Fibroblast of pulmonary artery (primary cell): ENCODE data around the gene DENND5B.

Experiments
- DNase-seq: peaks from one replicate; pipeline ENCODE4 v3.0.0-alpha.2; 2010; ENCODE audit warnings: low read depth
- H3K4me3 ChIP-seq: replicated peaks from 2 replicates; pipeline ENCODE4 v1.5.1; 2011; ENCODE audit warnings: low read depth, mild to moderate bottlenecking, control low read depth, low read length, moderate library complexity
- TF ChIP-seq, protein P1 (sequence below): IDR thresholded peaks from 2 replicates; pipeline ENCODE4 v1.5.1; 2011; ENCODE audit warnings: mild to moderate bottlenecking, control low read depth, low read length, inconsistent platforms; ENCODE audit errors: missing control alignments

The DENND5B gene

DNA sequence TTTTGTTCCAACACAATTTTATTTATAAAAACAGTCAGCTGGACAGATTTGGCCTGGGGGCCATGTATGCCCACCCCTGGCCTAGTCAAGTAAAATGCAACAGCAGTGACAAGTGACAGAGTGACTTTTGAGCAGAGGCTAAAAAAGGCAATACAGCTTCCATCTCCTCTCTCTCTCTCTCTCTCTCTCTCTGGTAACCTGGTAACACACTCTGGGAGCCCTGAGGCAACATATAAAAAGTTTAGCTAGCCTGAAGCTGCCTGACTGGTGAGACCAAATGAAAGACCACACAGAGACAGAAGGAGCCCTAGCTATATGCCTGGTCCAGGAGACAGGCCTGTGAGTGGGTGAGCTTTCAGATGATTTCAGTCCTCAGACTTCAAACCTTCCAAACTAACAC, 105.4 kb downstream of the DENND5B start:
- TF ChIP-seq, protein P1, sequence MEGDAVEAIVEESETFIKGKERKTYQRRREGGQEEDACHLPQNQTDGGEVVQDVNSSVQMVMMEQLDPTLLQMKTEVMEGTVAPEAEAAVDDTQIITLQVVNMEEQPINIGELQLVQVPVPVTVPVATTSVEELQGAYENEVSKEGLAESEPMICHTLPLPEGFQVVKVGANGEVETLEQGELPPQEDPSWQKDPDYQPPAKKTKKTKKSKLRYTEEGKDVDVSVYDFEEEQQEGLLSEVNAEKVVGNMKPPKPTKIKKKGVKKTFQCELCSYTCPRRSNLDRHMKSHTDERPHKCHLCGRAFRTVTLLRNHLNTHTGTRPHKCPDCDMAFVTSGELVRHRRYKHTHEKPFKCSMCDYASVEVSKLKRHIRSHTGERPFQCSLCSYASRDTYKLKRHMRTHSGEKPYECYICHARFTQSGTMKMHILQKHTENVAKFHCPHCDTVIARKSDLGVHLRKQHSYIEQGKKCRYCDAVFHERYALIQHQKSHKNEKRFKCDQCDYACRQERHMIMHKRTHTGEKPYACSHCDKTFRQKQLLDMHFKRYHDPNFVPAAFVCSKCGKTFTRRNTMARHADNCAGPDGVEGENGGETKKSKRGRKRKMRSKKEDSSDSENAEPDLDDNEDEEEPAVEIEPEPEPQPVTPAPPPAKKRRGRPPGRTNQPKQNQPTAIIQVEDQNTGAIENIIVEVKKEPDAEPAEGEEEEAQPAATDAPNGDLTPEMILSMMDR = no peak
- no peak for DNase-seq

DNA sequence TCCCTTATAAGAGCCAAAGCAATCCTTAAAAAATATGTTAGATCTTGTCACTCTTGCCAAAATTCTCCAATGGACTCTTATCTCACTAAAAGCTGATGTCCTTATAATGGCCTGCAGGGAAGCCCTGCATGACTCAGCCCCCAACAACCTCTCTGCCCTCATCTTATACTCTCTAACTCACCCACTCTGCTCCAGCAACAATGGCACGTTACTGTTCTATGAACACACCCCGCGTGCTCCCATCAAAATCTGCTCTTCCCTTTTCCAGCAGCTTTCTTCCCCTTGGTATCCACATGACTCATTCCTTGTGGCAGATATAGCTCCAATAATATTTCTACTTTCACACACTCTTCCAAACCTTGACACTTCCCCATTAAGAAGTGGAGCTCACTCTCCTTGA, 108.1 kb downstream of the DENND5B start:
- DNase-seq = peak; percentile 54
- no peak overlapping the region for H3K4me3 ChIP-seq
- TF ChIP-seq, protein P1 = no peak

More for the DNA sequence above, 105.4 kb downstream of the DENND5B start:
- H3K4me3 ChIP-seq = no peak overlapping the region

DNA sequence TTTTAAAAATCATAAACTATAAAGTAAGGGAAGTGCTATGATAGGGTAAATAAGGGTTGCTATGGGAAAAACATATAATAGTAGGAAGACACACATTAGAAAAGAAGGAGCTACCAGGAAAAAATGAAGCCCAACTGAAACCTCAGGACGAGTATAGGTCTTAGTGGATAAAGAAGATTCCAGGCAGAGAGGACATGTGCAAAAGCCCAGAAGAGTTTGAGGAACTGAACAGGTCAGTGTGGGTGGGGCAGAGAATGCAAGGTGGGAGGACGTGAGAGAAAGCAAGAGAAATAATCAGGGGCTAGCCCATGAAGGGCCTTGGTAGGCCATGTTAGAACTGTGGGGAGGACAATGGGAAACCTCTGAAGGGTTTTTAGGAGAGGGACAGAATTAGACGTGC, 109.5 kb downstream of the DENND5B start:
- DNase-seq = no peak
- TF ChIP-seq, protein P1 = no peak
- H3K4me3 ChIP-seq = no peak overlapping the region

DNA sequence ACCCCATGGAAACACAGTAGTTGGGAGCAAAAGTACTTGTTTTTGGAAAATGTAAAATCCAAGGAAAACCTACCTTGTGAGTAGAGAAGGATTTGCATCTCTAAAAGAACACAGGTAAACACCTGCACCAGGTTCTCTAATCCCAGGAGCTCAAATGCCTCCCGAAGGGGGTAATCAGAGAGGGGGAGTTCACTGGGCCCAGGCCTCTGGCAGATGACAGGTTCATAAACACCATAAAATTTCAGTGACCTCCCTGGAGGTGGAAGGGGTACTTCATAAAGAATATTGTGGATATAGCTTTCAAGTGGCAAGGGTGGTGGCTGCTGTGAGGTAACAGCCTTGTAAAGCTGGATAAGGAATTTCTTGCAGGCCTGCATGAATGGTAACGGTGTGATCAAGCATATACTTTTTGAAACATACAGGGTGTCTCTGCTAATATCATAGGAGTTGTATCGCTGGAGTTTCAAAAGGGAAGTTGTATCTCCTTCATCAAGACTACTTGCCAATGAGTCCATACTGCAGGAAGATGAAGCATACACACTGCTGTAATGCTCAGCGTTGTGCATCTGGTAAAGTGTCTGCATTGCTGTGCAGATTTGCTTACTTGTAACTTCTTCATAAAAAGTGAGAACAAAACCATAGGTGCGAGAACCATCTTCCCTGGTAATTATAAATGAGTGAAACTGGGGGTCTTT, 111.3 kb downstream of the DENND5B start:
- TF ChIP-seq, protein P1 = no peak
- DNase-seq = no peak

DNA sequence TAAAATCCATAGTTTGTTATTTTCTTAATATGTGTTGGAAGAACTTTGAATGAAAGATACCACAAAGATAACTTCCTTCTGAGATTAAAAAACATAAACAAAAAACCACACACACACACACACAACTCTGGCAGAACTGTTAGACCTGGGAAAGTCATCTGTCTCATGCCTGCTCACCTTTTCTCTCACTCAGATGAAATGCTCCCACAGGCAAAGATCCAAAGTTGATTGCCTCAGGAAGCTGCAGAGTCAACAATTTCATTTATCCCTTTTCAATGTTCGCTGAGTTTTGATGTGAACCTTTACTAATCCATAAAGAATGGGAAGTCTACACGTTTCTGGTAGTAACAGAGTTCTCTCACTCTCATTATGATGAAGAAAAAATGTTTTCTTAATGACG, 112.0 kb downstream of the DENND5B start:
- TF ChIP-seq, protein P1 = no peak
- no peak overlapping the region for H3K4me3 ChIP-seq
- DNase-seq = no peak

More for the DNA sequence above, 111.3 kb downstream of the DENND5B start:
- H3K4me3 ChIP-seq = no peak overlapping the region

DNA sequence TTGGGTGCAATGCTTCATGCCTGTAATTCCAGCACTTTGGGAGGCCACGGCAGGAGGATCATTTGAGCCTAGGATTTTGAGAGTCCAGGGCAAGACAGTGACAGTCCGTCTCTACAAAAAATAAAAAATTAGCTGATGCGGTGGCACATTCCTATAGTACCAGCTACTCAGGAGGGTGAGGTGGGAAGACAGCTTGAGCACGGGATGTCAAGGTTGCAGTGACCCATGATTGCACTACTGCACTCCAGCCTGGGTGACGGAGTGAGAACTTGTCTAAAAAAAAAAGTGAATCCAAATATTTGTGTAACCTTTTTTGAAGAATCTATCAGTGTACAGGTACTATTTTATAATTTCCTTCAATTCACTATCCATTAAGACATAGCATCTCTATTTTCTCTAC, 112.5 kb downstream of the DENND5B start:
- TF ChIP-seq, protein P1 = no peak

DNA sequence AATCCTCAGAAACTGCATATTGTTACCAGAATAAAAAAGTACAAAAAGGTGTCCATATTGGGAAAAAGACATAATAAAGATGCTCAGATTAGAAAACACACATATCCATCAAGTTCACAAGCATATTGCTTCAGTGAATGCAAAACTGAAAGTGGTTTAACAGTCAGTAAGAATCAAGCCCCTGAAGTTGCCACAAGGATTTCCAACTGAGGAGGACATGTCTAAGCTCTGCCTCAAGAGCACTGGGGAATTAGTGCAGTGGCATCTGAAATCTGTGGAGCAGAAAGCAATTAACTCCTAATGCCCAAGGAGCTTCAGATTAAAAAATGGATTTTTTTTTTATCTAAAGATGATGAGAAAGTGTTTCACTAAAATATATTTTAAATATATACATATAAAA, 113.2 kb downstream of the DENND5B start:
- no peak overlapping the region for H3K4me3 ChIP-seq
- TF ChIP-seq, protein P1 = no peak
- no peak for DNase-seq

More for the DNA sequence above, 112.5 kb downstream of the DENND5B start:
- no peak overlapping the region for H3K4me3 ChIP-seq
- DNase-seq = no peak
